Tibial artery (tissue), 4 donors: Measurements from ENCODE around the gene SLC9A9.
"Not testable (repeated sequence)": the region's sequence is repeated elsewhere in the genome, so short reads cannot be mapped to it uniquely, and the experiment has no call there.

Experiments used
- DNase-seq, 2 donors: peaks; one replicate each; pipeline ENCODE4 v3.0.0-alpha.2; 2019
- H3K27ac ChIP-seq, 2 donors: fragments of 200-600 bp; sonication (generic) in 1 of 2; 1 replicate in 1 of 2; 2 replicates in 1 of 2; pipeline ENCODE4 v1.5.1; 2018 to 2019; ENCODE audit warnings: mild to moderate bottlenecking in 1 of 2
- H3K27me3 ChIP-seq, 2 donors: fragments of 200-600 bp; sonication (generic) in 1 of 2; one replicate each; pipeline versions ENCODE4 v1.5.1 to v1.6.0; 2016 to 2019
- H3K36me3 ChIP-seq, 3 donors: fragments of 200-600 bp; sonication (generic) in 2 of 3; one replicate each; pipeline ENCODE4 v1.5.1; 2016 to 2019; ENCODE audit warnings: mild to moderate bottlenecking in 2 of 3
- H3K4me1 ChIP-seq, 4 donors: fragments of 200-600 bp; sonication (generic) in 2 of 4; 1 replicate in 3 of 4; 2 replicates in 1 of 4; pipeline ENCODE4 v1.5.1; 2016 to 2019
- H3K4me3 ChIP-seq, 2 donors: fragments of 200-600 bp; sonication (generic) in 1 of 2; 1 replicate in 1 of 2; 2 replicates in 1 of 2; pipeline ENCODE4 v1.5.1; 2018 to 2019; ENCODE audit warnings: mild to moderate bottlenecking in 2 of 2
- H3K9me3 ChIP-seq, 3 donors: fragments of 200-600 bp; sonication (generic) in 1 of 3; one replicate each; pipeline ENCODE4 v1.5.1; 2016 to 2019
- CTCF ChIP-seq, 2 experiments: fragments of 200-600 bp in 1 of 2; fragments of 450-650 bp in 1 of 2; IDR thresholded peaks; one replicate each; pipeline ENCODE4 v1.5.1; 2017 to 2019; ENCODE audit warnings: antibody characterized with exemption in 2 of 2, mild to moderate bottlenecking in 1 of 2, moderate library complexity in 1 of 2
- intact Hi-C: fragments of 100-400 bp; cut with DNase I; formaldehyde crosslinking; loops from one replicate; pipeline ENCODE4 v1.15.0; 2023; ENCODE audit warnings: low total_unique reads

Gene SLC9A9

GRCh38 chr3:143699424-143699823 lies 148.8 kb downstream of the SLC9A9 start:
- no peak for TF ChIP-seq CTCF (IDR thresholded peaks at IDR 0.05)
- H3K4me3 ChIP-seq = no peak overlapping the region
- no peaks in the 10 kb centered on the region for H3K27me3 ChIP-seq
- intact Hi-C loops = no loop called here
- no peaks in the 10 kb centered on the region for H3K9me3 ChIP-seq
- H3K4me1 ChIP-seq = peaks cover 0 to 9% (median 0%) of the 10 kb centered on the region in 4 donors
- DNase-seq = no peak
- H3K27ac ChIP-seq = no peak overlapping the region
- no peaks in the 10 kb centered on the region for H3K36me3 ChIP-seq

- DNase-seq = no peak
- peaks cover 0 to 9% (median 0%) of the 10 kb centered on the region in 4 donors for H3K4me1 ChIP-seq
- no peaks in the 10 kb centered on the region for H3K36me3 ChIP-seq
- no peak overlapping the region for H3K4me3 ChIP-seq
- no peaks in the 10 kb centered on the region for H3K27me3 ChIP-seq
- H3K27ac ChIP-seq = no peak overlapping the region
- intact Hi-C loops = no loop called here
- H3K9me3 ChIP-seq = no peaks in the 10 kb centered on the region
- TF ChIP-seq CTCF (IDR thresholded peaks at IDR 0.05) = no peak
Observed at GRCh38 chr3:143698682-143699303, 149.5 kb downstream of the SLC9A9 start.

DNA sequence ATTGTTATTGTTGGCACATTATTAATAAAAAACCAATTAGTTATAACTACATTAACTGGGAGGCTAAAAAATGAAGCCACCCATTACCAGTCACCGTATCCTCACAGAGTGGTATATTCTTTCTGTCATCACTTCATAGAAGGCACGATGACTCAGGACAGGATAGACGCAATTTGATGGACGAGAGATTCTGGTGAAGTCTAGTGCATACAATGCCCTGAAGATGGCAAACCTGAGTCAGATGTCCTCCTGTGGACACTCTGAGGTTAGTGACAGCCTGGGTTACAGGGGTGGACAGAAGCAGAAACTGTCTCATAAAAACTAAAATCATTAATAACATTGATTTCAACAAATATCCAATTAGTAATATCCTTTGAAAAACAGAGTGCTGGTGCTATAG lies 150.3 kb downstream of the SLC9A9 start:
- H3K9me3 ChIP-seq = no peaks in the 10 kb centered on the region
- H3K4me3 ChIP-seq = no peak overlapping the region
- TF ChIP-seq CTCF (IDR thresholded peaks at IDR 0.05) = no peak
- H3K36me3 ChIP-seq = no peaks in the 10 kb centered on the region
- H3K27me3 ChIP-seq = no peaks in the 10 kb centered on the region
- H3K27ac ChIP-seq = no peak overlapping the region
- intact Hi-C loops = no loop called here
- DNase-seq = no peak
- H3K4me1 ChIP-seq = peaks cover 0 to 9% (median 0%) of the 10 kb centered on the region in 4 donors

GRCh38 chr3:143695333-143695732 lies 152.9 kb downstream of the SLC9A9 start:
- H3K27ac ChIP-seq, intact Hi-C loops, H3K4me3 ChIP-seq, DNase-seq, H3K36me3 ChIP-seq, H3K9me3 ChIP-seq, H3K27me3 ChIP-seq, H3K4me1 ChIP-seq: not testable (repeated sequence)

- no peaks in the 10 kb centered on the region for H3K27me3 ChIP-seq
- H3K36me3 ChIP-seq = no peaks in the 10 kb centered on the region
- intact Hi-C loops = no loop called here
- H3K27ac ChIP-seq = no peak overlapping the region
- no peak overlapping the region for H3K4me3 ChIP-seq
- no peaks in the 10 kb centered on the region for H3K4me1 ChIP-seq
- no peak for DNase-seq
- no peak for TF ChIP-seq CTCF (IDR thresholded peaks at IDR 0.05)
- H3K9me3 ChIP-seq = no peaks in the 10 kb centered on the region
Observed at GRCh38 chr3:143693506-143693905, 154.8 kb downstream of the SLC9A9 start.

- Histone ChIP-seq H3K4me3 (no peak overlapping the region), H3K27ac (no peak overlapping the region), H3K27me3 (no peaks in the 10 kb centered on the region), H3K36me3 (no peaks in the 10 kb centered on the region), H3K4me1 (no peaks in the 10 kb centered on the region), H3K9me3 (no peaks in the 10 kb centered on the region)
- TF ChIP-seq CTCF (IDR thresholded peaks at IDR 0.05) = no peak
- no peak for DNase-seq
- intact Hi-C loops = no loop called here
Observed at GRCh38 chr3:143686638-143687197, 161.6 kb downstream of the SLC9A9 start.
